ENCODE results near the gene FCHO1.

DNA sequence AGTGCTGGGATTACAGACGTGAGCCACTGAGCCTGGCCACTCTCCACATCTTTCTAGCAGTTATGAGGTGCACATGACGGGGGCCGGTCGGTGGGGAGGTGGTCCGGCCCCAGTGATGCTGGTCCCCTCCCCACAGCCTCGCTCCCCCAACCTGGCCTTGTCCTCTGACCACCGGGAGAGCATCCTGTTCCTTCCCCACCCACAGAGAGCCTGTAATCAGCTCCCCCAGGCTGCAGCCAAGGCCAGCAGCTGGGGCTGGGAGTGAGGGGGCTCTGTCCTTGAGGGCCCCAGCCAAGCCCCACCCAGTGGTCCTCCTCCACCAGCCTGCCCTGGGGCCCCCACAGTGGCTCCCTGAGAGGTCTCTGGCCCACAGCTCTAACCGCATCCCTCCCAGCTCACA, 73.1 kb downstream of the FCHO1 start:
- TF ChIP-seq POLR2A (IDR thresholded peaks at IDR 0.05; ENCODE audit: extremely low read depth, insufficient read length) (no peak), MYC (IDR thresholded peaks at IDR 0.05; ENCODE audit: low read depth, low read length) (no peak)
- TF ChIP-seq, protein P1, sequence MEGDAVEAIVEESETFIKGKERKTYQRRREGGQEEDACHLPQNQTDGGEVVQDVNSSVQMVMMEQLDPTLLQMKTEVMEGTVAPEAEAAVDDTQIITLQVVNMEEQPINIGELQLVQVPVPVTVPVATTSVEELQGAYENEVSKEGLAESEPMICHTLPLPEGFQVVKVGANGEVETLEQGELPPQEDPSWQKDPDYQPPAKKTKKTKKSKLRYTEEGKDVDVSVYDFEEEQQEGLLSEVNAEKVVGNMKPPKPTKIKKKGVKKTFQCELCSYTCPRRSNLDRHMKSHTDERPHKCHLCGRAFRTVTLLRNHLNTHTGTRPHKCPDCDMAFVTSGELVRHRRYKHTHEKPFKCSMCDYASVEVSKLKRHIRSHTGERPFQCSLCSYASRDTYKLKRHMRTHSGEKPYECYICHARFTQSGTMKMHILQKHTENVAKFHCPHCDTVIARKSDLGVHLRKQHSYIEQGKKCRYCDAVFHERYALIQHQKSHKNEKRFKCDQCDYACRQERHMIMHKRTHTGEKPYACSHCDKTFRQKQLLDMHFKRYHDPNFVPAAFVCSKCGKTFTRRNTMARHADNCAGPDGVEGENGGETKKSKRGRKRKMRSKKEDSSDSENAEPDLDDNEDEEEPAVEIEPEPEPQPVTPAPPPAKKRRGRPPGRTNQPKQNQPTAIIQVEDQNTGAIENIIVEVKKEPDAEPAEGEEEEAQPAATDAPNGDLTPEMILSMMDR (IDR thresholded peaks at IDR 0.05; ENCODE audit: low read depth, low read length): no peak
- TF ChIP-seq, protein P2, sequence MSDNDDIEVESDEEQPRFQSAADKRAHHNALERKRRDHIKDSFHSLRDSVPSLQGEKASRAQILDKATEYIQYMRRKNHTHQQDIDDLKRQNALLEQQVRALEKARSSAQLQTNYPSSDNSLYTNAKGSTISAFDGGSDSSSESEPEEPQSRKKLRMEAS (IDR thresholded peaks at IDR 0.05; ENCODE audit: low read depth, low read length): no peak
